Esophagus squamous epithelium (tissue), 4 donors: ENCODE data around the gene SCNN1B.
"Not testable (repeated sequence)": the region's sequence is repeated elsewhere in the genome, so short reads cannot be mapped to it uniquely, and the experiment has no call there.

Source experiments
- POLR2A ChIP-seq, 4 donors: fragments of 450-650 bp; IDR thresholded peaks; one replicate each; pipeline ENCODE4 v1.6.1; 2017; ENCODE audit warnings: antibody characterized with exemption in 4 of 4, mild to moderate bottlenecking in 4 of 4, moderate library complexity in 3 of 4
- TF ChIP-seq, protein P1 (sequence below), 6 experiments: fragments of 450-650 bp in 4 of 6; fragments of 200-600 bp in 2 of 6; sonication (generic) in 2 of 6; IDR thresholded peaks; one replicate each; pipeline ENCODE4 v1.5.1; 2016 to 2019; ENCODE audit warnings: antibody characterized with exemption in 6 of 6, mild to moderate bottlenecking in 4 of 6, moderate library complexity in 4 of 6

DNA sequence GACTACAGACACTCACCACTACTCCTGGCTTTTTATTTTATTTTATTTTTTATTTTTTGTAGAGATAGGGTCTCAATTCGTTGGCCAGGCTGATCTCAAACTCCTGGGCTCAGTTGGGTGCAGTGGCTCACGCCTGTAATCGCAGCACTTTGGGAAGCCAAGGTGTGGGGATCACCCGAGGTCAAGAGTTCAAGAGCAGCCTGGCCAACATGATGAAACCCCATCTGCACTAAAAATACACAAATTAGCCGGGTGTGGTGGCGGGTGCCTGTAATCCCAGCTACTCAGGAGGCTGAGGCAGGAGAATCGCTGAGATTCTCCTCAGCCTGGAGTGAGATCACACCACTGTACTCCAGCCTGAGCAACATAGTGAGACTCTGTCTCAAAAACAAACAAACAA lies 64.2 kb downstream of the SCNN1B start:
- TF ChIP-seq, protein P1, sequence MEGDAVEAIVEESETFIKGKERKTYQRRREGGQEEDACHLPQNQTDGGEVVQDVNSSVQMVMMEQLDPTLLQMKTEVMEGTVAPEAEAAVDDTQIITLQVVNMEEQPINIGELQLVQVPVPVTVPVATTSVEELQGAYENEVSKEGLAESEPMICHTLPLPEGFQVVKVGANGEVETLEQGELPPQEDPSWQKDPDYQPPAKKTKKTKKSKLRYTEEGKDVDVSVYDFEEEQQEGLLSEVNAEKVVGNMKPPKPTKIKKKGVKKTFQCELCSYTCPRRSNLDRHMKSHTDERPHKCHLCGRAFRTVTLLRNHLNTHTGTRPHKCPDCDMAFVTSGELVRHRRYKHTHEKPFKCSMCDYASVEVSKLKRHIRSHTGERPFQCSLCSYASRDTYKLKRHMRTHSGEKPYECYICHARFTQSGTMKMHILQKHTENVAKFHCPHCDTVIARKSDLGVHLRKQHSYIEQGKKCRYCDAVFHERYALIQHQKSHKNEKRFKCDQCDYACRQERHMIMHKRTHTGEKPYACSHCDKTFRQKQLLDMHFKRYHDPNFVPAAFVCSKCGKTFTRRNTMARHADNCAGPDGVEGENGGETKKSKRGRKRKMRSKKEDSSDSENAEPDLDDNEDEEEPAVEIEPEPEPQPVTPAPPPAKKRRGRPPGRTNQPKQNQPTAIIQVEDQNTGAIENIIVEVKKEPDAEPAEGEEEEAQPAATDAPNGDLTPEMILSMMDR (IDR thresholded peaks at IDR 0.05) = not testable (repeated sequence)
- TF ChIP-seq POLR2A (IDR thresholded peaks at IDR 0.05) = not testable (repeated sequence)
